ENCODE measurements around the gene SPRYD3. TPM values are rescaled to one million over a fixed set of nuclear protein-coding genes. Genes with fewer than 3 reads are reported as not detected.
A peak's percentile ranks its signal among the peaks of the same experiment; 100 is the strongest.
"Not testable (repeated sequence)": the region's sequence is repeated elsewhere in the genome, so short reads cannot be mapped to it uniquely, and the experiment has no call there.

Gene SPRYD3
- total RNA-seq, 1 donor from 2014 or later, result 16.5 TPM

DNA sequence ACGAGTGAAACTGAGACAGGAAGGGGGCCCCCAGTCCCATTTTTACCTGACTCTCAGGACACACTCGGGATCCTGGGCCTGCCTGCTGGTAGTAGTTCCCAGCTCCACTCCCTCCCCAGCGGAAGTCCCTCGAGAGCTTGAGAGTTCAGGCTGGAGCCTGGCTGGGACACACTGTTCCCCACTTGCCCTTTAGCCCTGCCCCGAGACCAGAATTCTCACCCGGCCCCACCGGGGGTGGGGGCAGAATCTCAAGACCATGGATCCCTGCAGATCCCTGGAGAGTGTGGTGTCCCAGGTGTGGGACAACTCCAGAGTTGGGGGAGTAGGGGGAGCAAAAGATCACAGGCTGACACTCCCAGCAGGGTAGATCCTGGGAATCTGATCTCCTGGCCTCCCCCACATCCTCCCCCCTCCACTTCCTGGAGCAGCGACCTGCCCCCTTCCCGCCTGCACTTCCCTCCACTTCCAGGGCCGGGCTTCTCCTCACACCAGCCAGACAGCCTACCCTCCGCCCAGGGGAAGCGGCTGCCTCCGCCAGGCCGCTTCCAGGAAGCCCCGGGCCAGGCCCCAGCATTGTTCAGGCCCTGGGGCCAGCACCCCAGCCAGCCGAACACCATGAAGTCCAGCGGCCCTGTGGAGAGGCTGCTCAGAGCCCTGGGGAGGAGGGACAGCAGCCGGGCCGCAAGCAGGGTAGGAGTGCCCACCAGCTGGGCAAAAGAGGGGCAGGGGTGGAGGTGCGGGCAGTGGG lies 29.4 kb downstream of the SPRYD3 start, which contains the start of gene TNS2:
Gene TNS2 (plus strand): TSS at position 495 of the 748 bp plus-strand sequence. CDS start 121 bp downstream, at position 616.
- peak; percentile 82 for DNase-seq

DNA sequence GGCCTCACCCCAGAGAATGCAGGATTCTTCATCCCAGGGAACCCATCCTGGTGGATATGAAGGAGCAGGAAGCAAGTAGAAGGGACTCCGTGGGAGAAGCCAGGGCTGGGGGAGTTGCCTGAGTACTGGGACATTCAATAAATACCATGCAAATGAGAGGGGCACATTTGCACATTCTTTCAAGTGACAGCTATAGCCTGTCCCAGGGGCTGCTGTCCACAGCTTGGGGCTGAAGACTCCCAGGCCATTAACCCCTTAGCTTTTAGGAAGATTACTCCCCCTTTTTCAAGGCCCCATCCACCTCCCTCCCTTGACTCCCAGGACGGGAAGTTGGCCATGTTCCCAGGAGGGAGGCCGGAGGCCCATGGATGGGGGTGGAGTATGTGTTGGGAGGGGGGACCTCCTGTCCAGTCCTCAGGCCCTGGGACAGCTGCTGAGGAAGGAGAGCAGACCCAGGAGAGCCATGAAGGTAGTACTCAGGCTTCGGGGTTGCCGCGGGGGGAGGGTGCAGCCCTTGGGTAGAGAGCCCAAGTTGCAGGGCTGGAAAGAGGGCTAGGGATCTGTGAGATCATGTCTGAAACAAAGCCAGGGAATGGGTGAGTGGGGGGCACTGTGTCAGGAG lies 30.3 kb downstream of the SPRYD3 start:
- DNase-seq, result peak; percentile 41

DNA sequence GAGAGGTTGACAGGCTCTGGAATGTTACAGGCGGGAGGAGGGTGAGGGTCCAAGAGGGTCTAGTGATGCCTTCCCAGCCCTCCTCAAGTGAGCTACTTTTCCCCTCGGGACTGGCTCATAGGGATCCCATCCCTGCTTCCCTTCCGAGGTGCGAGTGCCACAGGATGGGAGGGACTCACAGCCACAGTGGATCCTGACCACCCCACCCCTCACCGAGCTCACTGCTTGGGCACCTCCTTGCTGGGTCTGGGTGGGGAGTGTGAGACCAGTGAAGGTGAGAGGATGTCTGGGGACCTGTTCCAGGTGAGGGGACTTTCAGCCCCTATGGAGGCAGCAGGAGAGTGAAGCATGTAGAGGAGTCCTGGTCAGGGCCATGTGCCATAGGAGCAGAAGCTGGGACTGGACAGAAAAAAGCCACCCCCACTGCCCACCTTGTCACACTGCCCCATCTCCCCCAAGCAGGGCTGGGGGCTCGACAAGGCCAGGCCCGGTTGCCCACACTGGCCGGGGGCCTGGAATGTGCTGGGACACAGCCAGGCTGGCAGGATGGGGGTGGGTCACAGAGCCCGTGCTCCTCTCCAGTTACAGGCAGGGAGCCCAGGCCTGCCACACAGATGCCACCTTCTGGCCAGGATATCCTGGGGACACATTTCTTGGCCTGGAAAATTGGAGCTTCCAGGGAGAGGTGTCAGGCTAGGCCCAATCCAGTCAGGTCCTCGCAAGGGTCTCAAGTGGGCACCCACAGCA lies 31.0 kb downstream of the SPRYD3 start:
- peak; percentile 39 for DNase-seq

DNA sequence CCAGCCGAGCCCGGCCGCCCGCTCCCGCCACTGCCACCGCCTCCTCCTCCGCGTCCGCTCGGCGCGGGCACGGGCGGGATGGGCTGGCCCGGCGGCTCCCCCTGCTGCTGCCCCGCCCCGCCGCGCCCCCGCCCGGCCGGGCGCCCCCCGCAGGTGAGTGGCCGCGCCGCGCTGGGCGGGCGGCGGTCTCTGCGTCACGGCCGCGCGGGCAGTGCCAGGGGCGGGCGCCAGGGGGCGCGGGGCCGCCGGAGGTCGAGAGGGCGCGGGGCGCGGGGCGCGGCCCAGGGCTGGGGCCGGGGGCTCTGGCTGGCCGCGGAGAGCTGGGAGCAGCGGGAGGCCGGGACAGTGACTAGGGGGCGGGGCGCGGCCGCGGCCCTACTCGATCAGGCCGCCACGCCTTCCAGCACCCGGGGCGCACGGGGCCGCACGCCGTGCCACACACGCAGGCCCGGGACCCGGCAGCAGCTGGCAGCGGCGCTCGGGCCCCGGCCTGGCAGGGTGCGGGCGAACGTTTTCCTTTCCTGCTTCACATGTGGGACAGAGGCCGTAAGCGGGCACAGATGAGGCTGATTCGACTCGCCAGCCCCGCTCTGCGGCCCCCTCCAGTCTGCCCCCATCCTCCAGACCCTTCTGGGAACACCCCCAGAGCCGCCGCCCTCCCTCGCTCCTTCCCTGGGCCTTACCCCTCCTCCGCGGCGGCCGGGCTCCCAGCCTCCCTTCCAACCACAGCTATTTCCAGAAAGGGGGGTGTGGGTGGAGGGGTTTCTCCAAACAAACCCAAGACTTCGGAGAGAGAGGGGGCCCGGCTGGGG lies 31.8 kb downstream of the SPRYD3 start:
- DNase-seq, result no peak

DNA sequence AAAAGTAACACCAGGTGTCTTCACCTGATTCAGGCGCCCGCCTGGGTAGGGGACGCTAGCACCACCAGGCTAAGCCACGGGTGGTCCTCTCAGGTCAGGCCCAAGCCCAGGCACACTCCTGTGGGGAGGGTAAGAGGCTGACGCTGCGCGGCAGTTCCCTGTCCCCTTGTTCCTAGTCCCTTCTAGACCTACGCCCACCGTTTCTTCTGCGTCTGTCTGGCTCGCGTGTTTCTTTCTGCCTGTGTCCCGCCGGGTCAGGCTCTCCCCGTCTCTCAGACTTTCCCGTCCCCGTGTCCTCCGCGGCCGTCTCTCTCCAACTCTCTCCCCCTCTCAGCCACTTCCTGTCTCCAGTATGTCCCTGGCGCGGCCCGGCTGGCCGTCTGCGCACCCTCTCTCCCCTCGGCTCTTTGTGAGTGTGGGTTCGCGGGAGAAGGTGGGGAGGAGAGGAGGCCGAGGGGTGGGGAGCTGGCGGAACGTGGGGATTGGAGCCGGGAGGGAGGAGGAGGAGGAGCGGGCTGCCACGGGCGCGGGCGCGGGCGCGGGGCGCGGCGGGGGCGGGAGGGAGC lies 32.5 kb downstream of the SPRYD3 start:
- peak; percentile 57 for DNase-seq

DNA sequence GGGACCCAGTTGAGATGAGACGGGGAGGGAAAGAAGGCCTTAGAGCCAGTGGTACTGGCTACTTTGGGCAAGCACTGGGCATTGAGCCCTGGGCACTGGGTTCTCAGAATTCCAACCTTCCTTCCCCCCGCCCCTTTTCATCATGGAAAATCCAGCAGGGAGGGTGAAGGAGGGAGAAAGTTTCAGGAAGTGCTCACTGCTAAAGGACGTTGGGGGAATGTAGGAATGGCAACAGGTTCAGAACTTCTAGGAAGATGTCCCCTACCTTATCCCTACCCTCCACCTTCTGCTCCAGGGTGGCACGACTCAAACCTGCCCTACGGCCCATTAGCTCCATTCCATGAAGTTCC lies 33.5 kb downstream of the SPRYD3 start:
- no peak for DNase-seq

DNA sequence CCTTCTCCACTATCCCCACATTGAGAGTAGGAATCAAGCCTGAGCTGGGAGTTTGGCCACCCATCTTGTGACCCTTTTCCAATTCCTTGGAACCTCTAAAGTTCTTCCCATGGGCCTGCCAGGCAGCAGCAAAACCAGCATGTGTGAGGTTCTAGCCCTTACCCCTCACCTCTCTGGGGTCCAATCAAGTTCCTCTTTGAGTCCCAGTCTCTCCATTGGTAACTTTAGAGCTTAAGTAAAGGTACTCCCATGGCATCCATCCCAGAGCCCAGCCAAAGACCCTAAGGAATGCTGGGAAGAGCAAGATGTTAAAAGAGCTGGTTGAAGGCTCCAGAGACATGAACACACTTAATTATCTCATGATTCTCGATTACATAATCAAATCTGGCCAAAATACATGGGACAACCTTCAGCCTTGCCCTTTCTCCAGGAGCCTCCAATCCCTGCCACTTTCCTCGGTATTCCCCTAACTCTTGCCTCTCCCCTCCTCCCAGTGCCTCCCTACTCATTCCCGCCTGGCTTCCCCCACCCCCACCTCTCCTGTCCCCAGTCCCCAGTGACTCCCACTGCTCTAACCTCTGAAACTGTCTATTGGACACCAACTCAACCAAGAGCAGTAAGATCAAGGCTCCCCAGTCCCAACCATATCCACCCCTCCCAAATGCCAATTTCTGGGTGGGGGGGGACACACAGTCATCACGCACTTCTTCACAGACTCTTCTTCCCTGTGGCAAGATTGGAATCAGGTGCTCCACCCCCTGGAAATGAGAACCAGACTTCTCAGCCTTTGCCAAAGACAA lies 34.1 kb downstream of the SPRYD3 start:
- no peak for DNase-seq

DNA sequence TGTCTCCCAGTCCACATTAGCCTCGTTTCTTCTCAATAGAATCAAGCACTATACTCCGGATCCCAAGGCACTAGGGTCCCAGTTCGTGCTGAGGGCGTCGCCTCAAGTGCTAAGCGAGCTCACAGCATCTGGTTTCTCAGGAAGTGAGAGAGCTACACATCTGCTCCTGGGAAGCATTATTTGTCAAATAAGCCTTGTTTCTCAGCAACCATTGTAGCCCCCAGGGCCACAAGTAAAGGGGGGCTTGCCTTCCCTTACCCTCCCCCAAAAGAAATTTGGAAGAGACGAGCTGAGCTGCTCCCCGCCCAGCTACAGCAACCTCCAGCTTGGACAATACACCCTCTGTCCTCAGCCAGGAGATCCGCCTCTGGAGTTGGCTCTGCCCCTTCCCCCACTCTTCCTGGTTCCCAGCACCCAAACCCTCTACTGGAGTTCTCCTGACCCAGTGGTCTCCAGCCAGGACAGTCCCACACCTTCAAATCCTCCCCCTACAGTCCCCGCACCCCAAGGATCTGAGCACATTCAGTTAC lies 35.1 kb downstream of the SPRYD3 start:
- DNase-seq, result no peak

DNA sequence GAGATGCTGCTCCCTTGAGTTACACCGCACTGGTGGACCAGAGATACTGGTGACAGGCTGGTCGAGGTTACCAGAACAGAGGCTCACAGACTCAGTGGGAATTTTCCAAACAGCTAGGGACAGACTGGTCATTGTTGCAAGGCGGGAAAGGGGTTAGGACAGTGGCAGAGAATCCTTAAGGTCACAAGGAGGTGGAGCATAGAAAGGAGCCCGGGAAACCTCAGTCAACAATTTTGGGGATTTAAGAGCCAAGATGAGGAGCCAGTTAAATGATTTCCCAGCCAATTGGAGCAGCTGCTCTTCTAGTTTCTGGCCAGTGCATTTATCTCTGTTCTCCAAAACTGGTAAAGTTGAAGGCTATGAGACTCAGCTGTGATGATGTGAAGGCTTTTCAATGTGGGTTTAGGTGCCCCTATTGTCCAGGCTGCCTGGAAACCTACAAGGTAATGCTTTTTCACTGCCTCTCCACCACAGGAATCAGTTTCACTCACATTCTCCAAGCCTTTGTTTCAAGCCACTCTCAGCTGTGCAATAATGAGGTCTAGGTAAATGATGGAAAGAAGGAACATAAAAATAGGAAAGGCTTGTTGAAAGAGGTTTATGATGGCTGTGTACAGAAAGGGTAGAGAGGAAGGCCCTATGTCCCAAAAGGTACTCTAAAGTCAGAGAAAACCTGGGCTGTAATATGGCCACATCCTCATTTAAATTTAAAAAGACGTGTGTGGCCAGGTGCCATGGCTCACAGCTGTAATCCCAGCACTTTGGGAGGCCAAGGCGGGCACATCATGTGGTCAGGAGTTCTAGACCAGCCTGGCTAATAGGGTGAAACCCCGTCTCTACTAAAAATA lies 36.4 kb downstream of the SPRYD3 start:
- DNase-seq, result no peak

DNA sequence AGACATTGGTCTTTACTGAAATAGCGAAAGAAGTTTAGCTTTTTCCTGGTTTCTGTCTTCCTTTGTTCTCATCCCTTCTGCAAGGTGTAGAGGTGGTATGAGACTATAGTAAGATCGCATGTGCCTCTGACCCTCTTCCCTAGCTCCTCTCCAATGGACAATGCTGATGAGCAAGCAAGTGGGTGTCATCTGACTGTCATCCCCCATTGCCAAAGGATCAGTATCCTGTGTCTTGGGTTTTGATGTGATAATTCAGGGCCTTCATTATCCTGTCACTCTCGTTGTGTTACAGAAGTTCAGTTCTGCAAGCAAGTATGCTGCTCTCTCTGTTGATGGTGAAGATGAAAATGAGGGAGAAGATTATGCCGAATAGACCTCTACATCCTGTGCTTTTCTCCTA lies 39.3 kb downstream of the SPRYD3 start:
- no peak for DNase-seq

DNA sequence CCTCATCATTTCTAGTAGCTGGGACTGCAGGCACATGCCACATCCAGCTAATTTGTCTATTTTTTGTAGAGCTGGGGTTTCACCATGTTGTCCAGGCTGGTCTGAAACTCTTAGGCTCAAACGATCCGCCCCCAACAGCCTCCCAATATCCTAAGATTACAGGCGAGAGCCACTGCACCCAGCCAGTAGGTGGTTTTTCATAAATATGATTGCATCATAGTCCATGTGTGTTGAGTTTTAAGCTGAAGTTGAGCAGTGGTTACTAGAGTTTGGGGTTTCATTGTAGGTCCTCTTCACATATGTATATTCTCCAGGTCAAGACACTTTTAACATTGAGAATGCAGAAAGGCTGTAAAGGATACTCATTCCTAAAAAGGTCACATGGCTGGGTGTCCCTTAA lies 42.4 kb downstream of the SPRYD3 start:
- no peak for DNase-seq

DNA sequence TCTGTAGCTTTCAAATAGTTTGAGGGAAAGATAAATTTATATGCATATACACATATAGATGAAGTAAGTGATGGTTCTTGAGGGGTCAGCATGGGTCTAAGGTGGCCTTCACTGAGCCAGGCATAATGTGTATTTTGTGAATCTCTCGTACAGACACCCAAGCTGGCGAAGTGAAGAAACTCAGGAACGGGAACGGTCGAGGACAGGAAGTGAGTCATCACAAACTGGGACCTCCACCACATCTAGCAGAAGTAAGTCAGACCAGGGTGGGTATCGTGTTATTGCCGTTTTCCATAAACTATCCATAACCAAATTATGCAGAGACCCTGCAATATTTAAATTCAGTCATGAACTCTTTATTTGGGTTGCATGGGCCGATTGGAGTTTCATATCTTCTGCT lies 44.7 kb downstream of the SPRYD3 start:
- DNase-seq, result no peak

DNA sequence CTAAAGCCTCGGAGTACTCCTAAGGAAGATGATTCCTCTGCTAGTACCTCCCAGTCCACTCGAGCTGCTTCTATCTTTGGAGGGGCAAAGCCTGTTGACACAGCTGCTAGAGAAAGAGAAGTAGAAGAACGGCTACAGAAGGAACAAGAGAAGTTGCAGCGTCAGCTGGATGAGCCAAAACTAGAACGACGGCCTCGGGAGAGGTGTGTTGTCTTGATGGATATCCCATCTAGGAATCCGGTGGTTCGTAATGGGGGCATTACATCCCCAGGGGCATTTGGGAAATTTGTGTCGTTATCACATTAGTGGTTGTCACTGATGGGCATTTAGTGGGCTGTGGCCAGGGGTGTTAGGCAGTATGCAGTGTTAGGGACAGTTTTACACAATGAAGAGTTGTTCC lies 45.4 kb downstream of the SPRYD3 start:
- not testable (repeated sequence) for DNase-seq

DNA sequence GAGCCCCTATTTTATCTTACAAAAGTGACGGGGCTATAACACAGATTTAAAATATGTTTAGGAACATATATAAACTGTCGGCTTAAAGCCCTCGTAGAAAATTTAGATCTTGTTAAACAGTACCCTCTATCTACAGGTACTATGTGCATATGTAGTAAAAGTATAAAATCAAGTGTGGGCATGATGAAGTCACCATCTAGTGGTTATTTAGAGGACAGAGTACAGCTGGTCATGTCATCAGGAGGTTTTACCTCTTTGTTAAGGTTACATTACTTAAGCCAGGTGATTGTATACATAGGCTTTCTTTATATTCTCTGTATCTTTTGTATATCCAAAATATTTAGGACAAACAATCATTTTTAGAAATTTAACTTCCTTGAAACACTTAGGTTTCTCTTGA lies 47.6 kb downstream of the SPRYD3 start:
- DNase-seq, result no peak

DNA sequence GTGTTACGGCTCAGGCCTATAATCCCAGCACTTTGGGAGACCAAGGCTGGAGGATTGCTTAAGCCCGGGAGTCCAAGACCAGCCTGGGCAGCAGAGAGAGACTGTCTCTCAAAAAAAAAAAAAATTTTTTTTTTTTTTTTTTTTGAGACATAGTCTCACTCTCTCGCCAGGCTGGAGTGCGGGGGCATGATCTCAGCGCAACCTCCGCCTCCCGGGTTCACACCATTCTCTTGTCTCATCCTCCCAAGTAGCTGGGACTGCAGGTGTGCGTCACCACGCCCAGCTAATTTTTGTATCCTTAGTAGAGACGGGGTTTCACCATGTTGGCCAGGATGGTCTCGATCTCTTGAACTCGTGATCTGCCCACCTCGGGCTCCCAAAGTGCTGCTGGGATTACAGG lies 52.2 kb downstream of the SPRYD3 start:
- DNase-seq, result not testable (repeated sequence)

DNA sequence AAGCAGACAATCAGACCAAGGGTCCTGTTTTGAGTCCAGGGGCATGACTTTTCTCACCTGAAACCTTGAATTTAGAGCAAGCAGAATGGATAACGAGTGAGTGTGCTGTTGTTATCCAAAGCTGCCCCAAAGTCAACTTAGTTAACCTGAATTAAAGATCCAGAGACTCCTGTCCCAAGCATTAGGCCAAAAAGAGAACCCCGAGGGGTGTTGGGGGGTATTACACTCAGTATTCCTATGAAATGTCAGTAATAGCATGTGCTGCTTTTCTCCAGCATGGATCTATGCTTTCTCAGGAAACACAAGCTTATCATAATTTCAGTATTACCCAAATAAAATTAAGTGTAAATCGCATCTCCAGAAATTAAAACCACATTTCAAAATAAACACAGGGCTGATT lies 53.9 kb downstream of the SPRYD3 start:
- no peak for DNase-seq

DNA sequence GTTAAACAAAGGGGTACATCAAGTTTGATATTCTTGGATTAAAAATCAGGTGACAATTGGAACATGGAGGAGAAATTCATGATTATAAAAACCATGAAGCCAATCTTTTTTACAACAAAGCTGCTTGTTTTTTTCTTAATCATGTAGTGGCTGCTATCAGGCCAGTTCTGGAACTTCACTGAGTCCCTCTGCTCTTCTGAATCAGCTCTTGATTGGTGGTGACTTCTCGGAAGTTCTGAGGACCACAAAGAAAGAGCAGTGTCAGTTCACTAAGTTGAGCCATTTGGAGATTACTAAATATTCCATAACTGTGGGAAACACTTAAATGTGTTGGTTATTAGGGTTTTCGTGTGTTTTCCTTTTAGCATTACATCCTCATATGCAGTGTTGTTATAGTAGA lies 64.5 kb downstream of the SPRYD3 start:
- DNase-seq, result no peak

Measured in dermis blood vessel endothelial cell (primary cell).